Measurements from ENCODE around the gene ZSWIM8.

GRCh38 chr10:73806176-73806950 is 21.0 kb downstream of the ZSWIM8 start:
- TF ChIP-seq CTCF (IDR thresholded peaks at IDR 0.05; ENCODE audit: extremely low read depth in 1 of 2, insufficient read depth in 1 of 2, low read depth in 1 of 2, low read length in 2 of 2) (no peak), POLR2A (IDR thresholded peaks at IDR 0.05; ENCODE audit: low read depth, low read length) (no peak), EZH2 (IDR thresholded peaks at IDR 0.05; ENCODE audit: borderline replicate concordance, low read depth, low read length, severe bottlenecking) (no peak), POLR2AphosphoS5 (IDR thresholded peaks at IDR 0.05; ENCODE audit: insufficient read depth, low read depth, low read length) (no peak)
